ENCODE measurements around the gene OTUB2. TPM values are rescaled to one million over a fixed set of nuclear protein-coding genes. Genes with fewer than 3 reads are reported as not detected.
A peak's percentile ranks its signal among the peaks of the same experiment; 100 is the strongest.

Gene OTUB2
- total RNA-seq, 4 donors from 2014 or later: 0.42 to 0.63 (median 0.52) TPM; not detected in 1

GRCh38 chr14:94005324-94006073 lies 20.6 kb upstream of the OTUB2 start:
- Histone ChIP-seq H3K27me3 (peaks cover 0 to 3% (median 0%) of the 10 kb centered on the region in 4 donors), H3K4me1 (peaks cover 0 to 24% (median 17%) of the 10 kb centered on the region in 4 donors), H3K9me3 (no peaks in the 10 kb centered on the region), H3K4me3 (no peak overlapping the region), H3K36me3 (no peaks in the 10 kb centered on the region), H3K27ac (replicated peaks in 1 of 4) (no peak overlapping the region)
- WGBS: 53% methylated on average over 14 of the region's 14 CpGs
- DNase-seq (ENCODE audit: extremely low spot score): no peak
- intact Hi-C loops (cut with DNase I): no loop called here
- TF ChIP-seq POLR2AphosphoS5 (IDR thresholded peaks at IDR 0.05): no peak
- peak in 1 of 3 experiments; percentile 28 for TF ChIP-seq CTCF (IDR thresholded peaks at IDR 0.05)

DNA sequence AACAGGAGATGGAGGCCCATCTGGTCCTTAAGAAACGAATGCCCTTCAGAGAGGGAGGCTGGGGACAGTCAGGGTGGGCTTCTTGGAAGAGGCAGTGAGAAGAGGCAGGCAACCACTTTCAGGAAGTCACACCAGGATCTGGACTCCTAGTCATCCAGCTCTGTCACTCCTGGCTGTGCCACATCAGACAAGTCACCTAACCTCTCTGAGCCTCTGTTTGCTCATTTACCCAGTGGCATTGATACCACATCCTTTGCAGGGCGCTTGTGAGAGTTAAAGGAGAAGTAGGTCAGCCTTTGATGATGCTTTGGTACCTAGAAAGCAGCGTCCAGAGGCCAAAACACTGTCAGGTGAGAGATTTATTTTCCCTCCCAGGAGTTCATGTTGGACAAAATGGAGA lies 17.9 kb upstream of the OTUB2 start:
- WGBS: 81% methylated on average over 3 of the region's 3 CpGs
- DNase-seq (ENCODE audit: extremely low spot score): no peak
- TF ChIP-seq POLR2A (IDR thresholded peaks at IDR 0.05; ENCODE audit: low read depth) (no peak), EP300 (IDR thresholded peaks at IDR 0.05) (no peak), POLR2AphosphoS5 (IDR thresholded peaks at IDR 0.05) (no peak), CTCF (IDR thresholded peaks at IDR 0.05) (no peak)
- Histone ChIP-seq H3K27me3 (no peaks in the 10 kb centered on the region), H3K27ac (replicated peaks in 1 of 4) (no peak overlapping the region), H3K4me3 (no peak overlapping the region), H3K9me3 (no peaks in the 10 kb centered on the region), H3K4me1 (peaks cover 0 to 11% (median 6%) of the 10 kb centered on the region in 4 donors), H3K36me3 (no peaks in the 10 kb centered on the region)
- intact Hi-C loops (cut with DNase I): no loop called here

DNA sequence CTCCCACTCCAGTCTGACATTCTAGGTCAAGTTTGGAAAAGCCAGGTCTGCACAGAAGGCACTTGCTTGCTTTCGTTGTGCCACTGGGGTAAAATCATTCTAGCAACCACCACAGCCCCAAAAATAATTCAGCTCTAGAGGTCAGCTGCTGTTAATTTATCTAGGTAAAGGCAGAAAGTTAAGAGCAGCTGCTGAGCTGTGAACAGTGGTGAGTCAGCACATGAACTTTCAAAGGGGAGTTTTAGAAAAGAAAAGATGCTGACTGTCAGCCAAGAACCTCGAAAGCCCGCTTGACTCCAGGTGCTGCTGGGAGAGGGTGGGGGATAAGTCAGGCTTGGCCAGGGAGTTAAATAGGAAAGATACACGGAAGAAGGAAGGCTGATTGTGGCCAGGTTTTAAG lies 16.4 kb upstream of the OTUB2 start:
- intact Hi-C loops (cut with DNase I): no loop called here

DNA sequence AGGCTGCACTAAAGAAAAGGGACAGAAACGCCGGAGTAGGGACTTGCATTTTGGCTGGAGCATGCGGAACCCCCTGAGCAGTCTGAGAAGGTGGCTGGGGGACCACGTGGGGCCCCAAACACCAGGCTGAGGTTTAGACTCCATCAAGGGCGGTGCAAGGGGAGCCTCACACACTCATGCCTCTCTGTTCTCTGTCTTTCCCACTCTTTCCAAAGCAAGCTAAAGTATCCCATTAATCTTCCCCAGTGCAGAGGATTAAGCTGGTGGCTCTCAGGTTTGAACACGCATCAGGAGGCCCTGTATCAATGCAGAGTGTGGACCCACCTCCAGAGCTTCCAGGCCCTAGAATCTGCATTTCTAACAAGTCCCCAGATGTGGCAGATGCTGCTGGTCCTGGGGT lies 15.5 kb upstream of the OTUB2 start:
- no peak for DNase-seq (ENCODE audit: extremely low spot score)
- Histone ChIP-seq H3K27ac (replicated peaks in 1 of 4) (no peak overlapping the region), H3K4me3 (no peak overlapping the region), H3K4me1 (peaks cover 0 to 11% (median 6%) of the 10 kb centered on the region in 4 donors), H3K9me3 (no peaks in the 10 kb centered on the region), H3K27me3 (no peaks in the 10 kb centered on the region), H3K36me3 (no peaks in the 10 kb centered on the region)
- intact Hi-C loops (cut with DNase I): no loop called here
- TF ChIP-seq POLR2AphosphoS5 (IDR thresholded peaks at IDR 0.05) (no peak), CTCF (IDR thresholded peaks at IDR 0.05) (no peak), EP300 (IDR thresholded peaks at IDR 0.05) (no peak), POLR2A (IDR thresholded peaks at IDR 0.05; ENCODE audit: low read depth) (no peak)
- WGBS: 85% methylated on average over 6 of the region's 6 CpGs

More for the DNA sequence above, 16.4 kb upstream of the OTUB2 start:
- no peaks in the 10 kb centered on the region for H3K9me3 ChIP-seq
- DNase-seq (ENCODE audit: extremely low spot score): no peak
- 33% methylated on average over 4 of the region's 4 CpGs for WGBS
- no peak overlapping the region for H3K4me3 ChIP-seq
- no peaks in the 10 kb centered on the region for H3K27me3 ChIP-seq
- TF ChIP-seq EP300 (IDR thresholded peaks at IDR 0.05) (no peak), POLR2AphosphoS5 (IDR thresholded peaks at IDR 0.05) (no peak), POLR2A (IDR thresholded peaks at IDR 0.05; ENCODE audit: low read depth) (no peak), CTCF (IDR thresholded peaks at IDR 0.05) (no peak)
- H3K4me1 ChIP-seq: peaks cover 0 to 11% (median 6%) of the 10 kb centered on the region in 4 donors
- no peaks in the 10 kb centered on the region for H3K36me3 ChIP-seq
- no peak overlapping the region for H3K27ac ChIP-seq (replicated peaks in 1 of 4)

- H3K27ac ChIP-seq (replicated peaks in 1 of 4): no peak overlapping the region
- peaks cover 0 to 11% (median 6%) of the 10 kb centered on the region in 4 donors for H3K4me1 ChIP-seq
- no peaks in the 10 kb centered on the region for H3K27me3 ChIP-seq
- WGBS: 42% methylated on average over 2 of the region's 2 CpGs
- H3K4me3 ChIP-seq: no peak overlapping the region
- no peaks in the 10 kb centered on the region for H3K9me3 ChIP-seq
- intact Hi-C loops (cut with DNase I): no loop called here
- no peaks in the 10 kb centered on the region for H3K36me3 ChIP-seq
- TF ChIP-seq POLR2A (IDR thresholded peaks at IDR 0.05; ENCODE audit: low read depth): no peak
- no peak for TF ChIP-seq POLR2AphosphoS5 (IDR thresholded peaks at IDR 0.05)
- no peak for TF ChIP-seq CTCF (IDR thresholded peaks at IDR 0.05)
- TF ChIP-seq EP300 (IDR thresholded peaks at IDR 0.05): no peak
- DNase-seq (ENCODE audit: extremely low spot score): no peak
Measured at GRCh38 chr14:94011795-94012194, 14.3 kb upstream of the OTUB2 start.
